ENCODE measurements around the gene HOXA10. TPM values are rescaled to one million over a fixed set of nuclear protein-coding genes. Genes with fewer than 3 reads are reported as not detected.

Gene HOXA10
- total RNA-seq, 2 experiments from 2014 or later, result not detected

GRCh38 chr7:27202018-27202861 lies 28.1 kb upstream of the HOXA10 start:
- no peak for DNase-seq
- no peaks in the 10 kb centered on the region for H3K9me3 Mint-ChIP-seq
- H3K4me1 Mint-ChIP-seq (ENCODE audit: low read depth), result peaks cover 46% of the 10 kb centered on the region
- no peak overlapping the region for H3K27ac Mint-ChIP-seq
- H3K4me3 Mint-ChIP-seq, result no peak overlapping the region
- CTCF ChIA-PET, result interaction anchor here (0.6 to 1.2 kb wide), 2 partner anchors 40 to 51 kb away, joined by 3 read pairs; no protein-coding TSS in a partner anchor
- intact Hi-C loops (cut with micrococcal nuclease), result loop anchor here (5.0 kb wide), 1 partner anchor 35 kb away; the partner anchor contains the start of gene HOXA9
- H3K36me3 Mint-ChIP-seq (ENCODE audit: low read depth), result no peaks in the 10 kb centered on the region
- H3K27me3 Mint-ChIP-seq (ENCODE audit: low read depth), result peaks cover 85% of the 10 kb centered on the region

DNA sequence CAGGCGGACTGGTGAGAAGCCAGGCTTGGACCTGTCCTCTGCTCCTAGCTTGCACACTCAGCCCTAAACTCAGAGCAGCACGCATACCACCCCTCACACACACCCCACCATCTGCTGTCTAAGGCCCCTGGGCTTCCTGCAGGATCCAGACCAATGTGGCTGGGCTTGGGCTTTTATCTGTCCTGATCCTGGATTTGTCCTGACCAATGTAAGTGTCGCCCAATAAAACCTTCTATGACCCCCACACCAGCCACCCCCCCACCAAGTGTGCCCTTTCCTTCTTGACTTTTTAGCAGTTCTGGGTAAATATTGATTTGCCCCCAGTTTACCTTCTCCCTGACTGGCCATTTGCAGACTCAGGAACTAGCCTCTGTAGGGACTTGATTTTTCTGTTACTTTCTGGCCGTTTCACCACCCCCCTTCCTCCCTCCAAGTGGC lies 27.5 kb upstream of the HOXA10 start:
- Mint-ChIP-seq H3K4me3 (no peak overlapping the region), H3K4me1 (ENCODE audit: low read depth) (peaks cover 46% of the 10 kb centered on the region), H3K27ac (no peak overlapping the region), H3K9me3 (no peaks in the 10 kb centered on the region), H3K27me3 (ENCODE audit: low read depth) (peaks cover 83% of the 10 kb centered on the region), H3K36me3 (ENCODE audit: low read depth) (no peaks in the 10 kb centered on the region)
- CTCF ChIA-PET, result no interaction called here
- intact Hi-C loops (cut with micrococcal nuclease), result loop anchor here (5.0 kb wide), 1 partner anchor 34 kb away; the partner anchor contains the start of gene HOXA9
- DNase-seq, result no peak

GRCh38 chr7:27200761-27201579 lies 26.9 kb upstream of the HOXA10 start:
- no peaks in the 10 kb centered on the region for H3K9me3 Mint-ChIP-seq
- CTCF ChIA-PET, result interaction anchor here (1.0 to 1.7 kb wide), 2 partner anchors 14 to 584 kb away, joined by 3 read pairs; no protein-coding TSS in a partner anchor
- no peaks in the 10 kb centered on the region for H3K36me3 Mint-ChIP-seq (ENCODE audit: low read depth)
- H3K4me1 Mint-ChIP-seq (ENCODE audit: low read depth), result peaks cover 44% of the 10 kb centered on the region
- peaks cover 81% of the 10 kb centered on the region for H3K27me3 Mint-ChIP-seq (ENCODE audit: low read depth)
- no peak for DNase-seq
- no peak overlapping the region for H3K27ac Mint-ChIP-seq
- peak overlapping the region; percentile 57 for H3K4me3 Mint-ChIP-seq
- intact Hi-C loops (cut with micrococcal nuclease), result loop anchor here (5.0 kb wide), 1 partner anchor 34 kb away; the partner anchor contains the start of gene HOXA9

DNA sequence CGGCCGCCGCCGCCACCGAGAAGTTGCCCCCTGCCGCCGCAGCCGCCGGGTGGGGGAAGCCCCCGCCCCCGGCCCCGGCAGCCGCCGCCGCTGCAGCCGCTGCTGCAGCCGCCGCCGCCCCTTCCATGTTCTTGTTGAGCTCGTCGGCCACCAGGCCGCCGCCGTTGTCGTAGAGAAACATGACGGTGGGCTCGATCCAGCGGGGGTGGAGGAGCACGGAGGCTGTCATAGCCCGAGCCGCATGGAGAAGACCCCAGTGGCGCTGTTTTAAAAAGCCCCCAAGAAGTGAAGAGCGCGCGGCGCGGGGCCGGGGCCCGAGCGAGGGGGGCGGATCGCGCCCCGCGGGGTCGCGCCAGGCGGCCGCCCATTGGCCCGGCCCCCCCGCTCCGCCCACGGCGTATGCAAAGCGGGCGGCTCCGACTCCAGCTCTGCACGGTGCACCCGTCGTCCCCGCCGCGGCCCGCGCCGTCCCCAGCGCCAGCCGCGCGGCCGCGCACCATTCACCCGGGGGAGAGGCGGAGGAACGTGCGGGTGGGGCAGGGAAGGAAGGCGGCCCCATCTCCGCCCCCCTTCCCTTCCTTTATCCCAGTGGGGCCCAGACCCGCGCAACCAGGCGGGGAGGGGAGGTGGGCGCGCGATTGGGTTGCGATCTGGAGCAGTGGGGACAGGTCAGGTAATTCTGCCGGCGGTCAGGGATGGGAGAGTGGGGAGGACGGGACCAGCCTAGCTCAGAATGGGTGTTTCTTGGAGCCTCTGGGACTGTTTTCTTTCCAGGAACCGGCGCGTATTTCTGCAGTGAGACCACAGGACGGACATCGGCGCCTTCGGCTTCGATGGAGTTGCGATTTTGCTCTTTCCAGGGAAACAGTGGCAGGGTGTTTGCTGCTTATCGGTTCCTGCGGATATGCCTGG lies 26.0 kb upstream of the HOXA10 start, which contains the start of gene HOXA13:
Gene HOXA13, minus strand, starts transcription at position 243 of the 912 bp plus-strand sequence. Its CDS starts 14 bp downstream, at position 229.
- Mint-ChIP-seq H3K4me1 (ENCODE audit: low read depth) (peaks cover 38% of the 10 kb centered on the region), H3K27me3 (ENCODE audit: low read depth) (peaks cover 79% of the 10 kb centered on the region), H3K4me3 (peak within 1 kb of the TSS; percentile 70), H3K9me3 (no peaks in the 10 kb centered on the region), H3K27ac (no peak within 1 kb of the TSS), H3K36me3 (ENCODE audit: low read depth) (no peaks in the 10 kb centered on the region)
- DNase-seq, result no peak
- CTCF ChIA-PET, result interaction anchor here (1.0 to 1.7 kb wide), 3 partner anchors 13 to 585 kb away, joined by 3 read pairs; no protein-coding TSS in a partner anchor
- intact Hi-C loops (cut with micrococcal nuclease), result loop anchor here (5.0 kb wide), 1 partner anchor 33 kb away; the partner anchor contains the start of gene HOXA9

DNA sequence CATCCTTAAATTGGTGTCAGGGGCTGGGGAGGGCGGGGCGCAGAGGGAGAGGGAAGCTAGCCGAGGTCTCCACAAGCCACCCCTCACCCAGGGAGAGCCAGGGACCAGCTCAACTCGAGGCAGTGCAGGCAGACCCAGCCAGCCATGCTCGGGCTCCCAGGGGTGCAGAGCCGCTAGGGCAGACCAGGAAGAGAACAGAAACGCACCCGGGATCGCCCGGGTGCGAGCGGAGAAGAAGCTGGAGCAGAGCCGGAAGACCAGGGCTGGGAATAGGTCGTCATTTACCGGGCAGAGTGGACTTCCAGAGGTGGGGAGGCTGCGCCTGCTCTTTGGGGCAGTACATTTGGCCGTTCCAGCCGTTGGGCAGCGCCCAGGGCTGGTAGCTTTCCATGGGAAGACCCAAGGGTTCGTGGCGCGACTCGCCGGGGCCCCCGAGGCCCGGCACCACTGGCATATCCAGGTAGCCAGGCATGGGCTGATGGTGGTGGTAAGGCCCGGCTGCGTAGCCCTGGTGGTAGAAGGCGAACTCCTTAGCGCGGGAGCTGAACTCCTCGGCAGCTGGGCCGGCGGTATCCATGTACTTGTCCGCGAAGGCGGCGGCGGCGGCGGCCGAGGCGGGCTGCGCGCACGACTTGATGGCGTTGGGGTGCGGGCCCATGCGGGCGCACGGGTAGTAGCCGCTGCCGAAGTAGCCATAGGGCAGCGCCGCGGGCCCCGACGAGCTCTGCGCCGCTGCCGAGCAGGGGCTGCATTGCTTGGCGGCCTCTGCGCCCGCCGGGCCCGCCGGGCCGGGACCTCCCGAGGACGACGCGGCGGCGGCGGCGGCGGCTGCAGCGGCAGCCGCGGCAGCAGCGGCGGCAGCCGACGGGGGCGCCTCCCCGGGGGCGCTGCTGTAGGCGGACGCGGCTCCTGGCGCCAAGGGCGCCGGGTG lies 25.0 kb upstream of the HOXA10 start:
- H3K27me3 Mint-ChIP-seq (ENCODE audit: low read depth), result peaks cover 78% of the 10 kb centered on the region
- CTCF ChIA-PET, result interaction anchor here (0.6 to 1.7 kb wide), 6 partner anchors 12 to 723 kb away, joined by 3 read pairs; no protein-coding TSS in a partner anchor
- no peaks in the 10 kb centered on the region for H3K36me3 Mint-ChIP-seq (ENCODE audit: low read depth)
- no peak overlapping the region for H3K27ac Mint-ChIP-seq
- H3K4me3 Mint-ChIP-seq, result peak overlapping the region; percentile 58
- intact Hi-C loops (cut with micrococcal nuclease), result no loop called here
- no peaks in the 10 kb centered on the region for H3K9me3 Mint-ChIP-seq
- peaks cover 34% of the 10 kb centered on the region for H3K4me1 Mint-ChIP-seq (ENCODE audit: low read depth)
- DNase-seq, result no peak

- Mint-ChIP-seq H3K27me3 (ENCODE audit: low read depth) (peaks cover 80% of the 10 kb centered on the region), H3K36me3 (ENCODE audit: low read depth) (no peaks in the 10 kb centered on the region), H3K27ac (no peak overlapping the region), H3K4me1 (ENCODE audit: low read depth) (peaks cover 39% of the 10 kb centered on the region), H3K9me3 (no peaks in the 10 kb centered on the region), H3K4me3 (no peak overlapping the region)
- CTCF ChIA-PET, result interaction anchor here (0.6 to 1.4 kb wide), 5 partner anchors 12 to 203 kb away, joined by 3 read pairs; no protein-coding TSS in a partner anchor
- intact Hi-C loops (cut with micrococcal nuclease), result no loop called here
- no peak for DNase-seq
Observed at GRCh38 chr7:27198138-27198841, 24.2 kb upstream of the HOXA10 start.

DNA sequence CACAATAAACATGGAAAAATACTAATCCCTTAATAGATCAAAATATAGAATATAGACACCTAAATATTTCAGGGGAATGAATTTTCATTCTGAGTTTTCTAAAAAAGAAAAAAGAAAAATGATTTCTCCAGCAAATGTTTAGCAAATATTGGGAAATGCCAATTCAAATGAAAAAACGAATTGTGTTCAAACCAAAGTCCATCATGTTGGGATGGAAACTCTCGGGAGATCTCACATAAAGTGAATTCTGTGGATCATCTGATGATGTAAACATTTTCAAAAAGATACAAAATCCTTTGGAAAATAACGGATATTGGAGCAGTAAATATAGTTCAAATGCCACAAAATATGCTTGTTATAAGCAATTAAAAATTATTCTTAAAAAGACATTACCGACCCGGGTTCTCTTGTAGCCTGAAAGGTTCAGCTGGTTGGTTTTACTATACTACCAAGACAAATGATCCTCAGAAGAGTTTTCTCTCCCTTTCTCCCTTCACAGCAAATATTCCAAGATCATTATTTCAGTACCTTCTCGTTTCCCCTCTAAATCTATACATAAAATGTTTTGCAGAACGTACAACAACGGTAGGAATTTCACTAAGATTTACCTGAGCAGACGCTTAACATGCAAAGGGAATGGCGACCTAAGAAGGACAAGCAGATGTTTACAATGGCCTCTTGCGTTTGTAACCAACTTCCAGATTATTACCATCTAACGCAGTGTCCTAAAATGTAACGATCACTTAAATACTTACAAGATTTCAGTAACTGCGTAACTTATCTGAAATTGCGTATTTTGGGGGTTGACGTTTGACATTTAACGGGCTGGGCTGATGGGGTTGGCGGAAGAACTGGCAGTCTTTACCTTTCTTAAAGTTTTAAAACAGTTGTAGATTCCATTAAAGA lies 23.3 kb upstream of the HOXA10 start:
- DNase-seq, result no peak
- Mint-ChIP-seq H3K27me3 (ENCODE audit: low read depth) (peaks cover 76% of the 10 kb centered on the region), H3K27ac (no peak overlapping the region), H3K36me3 (ENCODE audit: low read depth) (no peaks in the 10 kb centered on the region), H3K4me3 (no peak overlapping the region), H3K4me1 (ENCODE audit: low read depth) (peaks cover 38% of the 10 kb centered on the region), H3K9me3 (no peaks in the 10 kb centered on the region)
- CTCF ChIA-PET, result interaction anchor here (1.0 to 1.1 kb wide), 2 partner anchors 11 to 26 kb away, joined by 3 read pairs; no protein-coding TSS in a partner anchor
- intact Hi-C loops (cut with micrococcal nuclease), result loop anchor here (2.0 kb wide), 3 partner anchors 465 to 587 kb away; partner anchors contain the start of gene HIBADH

DNA sequence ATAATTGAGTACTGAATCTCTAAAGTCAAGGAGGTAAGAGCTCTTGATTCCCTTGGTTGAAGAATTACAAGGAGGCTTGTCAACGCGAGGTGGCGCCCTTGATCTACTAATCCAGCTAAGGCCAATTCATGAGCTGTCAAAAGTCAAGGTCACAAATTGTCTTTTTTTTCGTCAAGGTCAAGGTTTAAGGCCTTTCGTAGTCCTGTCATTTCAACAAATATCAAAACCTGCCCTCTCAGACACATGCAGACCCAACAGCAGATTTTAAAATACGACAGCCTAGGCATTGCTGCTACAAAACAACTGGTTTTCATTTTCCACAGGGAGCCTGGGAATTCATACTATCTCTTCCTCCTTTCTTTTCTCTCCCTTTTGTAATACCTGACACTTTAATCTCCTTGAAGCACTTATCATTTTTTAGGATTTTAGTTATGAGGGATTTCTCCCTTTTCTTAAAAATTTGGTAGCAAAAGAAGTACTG lies 22.2 kb upstream of the HOXA10 start:
- DNase-seq, result peak; percentile 92
- peaks cover 31% of the 10 kb centered on the region for H3K4me1 Mint-ChIP-seq (ENCODE audit: low read depth)
- no peak overlapping the region for H3K4me3 Mint-ChIP-seq
- H3K27ac Mint-ChIP-seq, result no peak overlapping the region
- H3K9me3 Mint-ChIP-seq, result no peaks in the 10 kb centered on the region
- CTCF ChIA-PET, result interaction anchor here (0.6 to 2.1 kb wide), 35 partner anchors 8 to 898 kb away, joined by 3 to 14 read pairs (median 4); partner anchors contain the start of genes EVX1 and HOXA11
- intact Hi-C loops (cut with micrococcal nuclease), result loop anchor here (1.0 to 2.0 kb wide), 8 partner anchors 380 to 900 kb away; partner anchors contain the start of gene HIBADH
- no peaks in the 10 kb centered on the region for H3K36me3 Mint-ChIP-seq (ENCODE audit: low read depth)
- peaks cover 76% of the 10 kb centered on the region for H3K27me3 Mint-ChIP-seq (ENCODE audit: low read depth)

DNA sequence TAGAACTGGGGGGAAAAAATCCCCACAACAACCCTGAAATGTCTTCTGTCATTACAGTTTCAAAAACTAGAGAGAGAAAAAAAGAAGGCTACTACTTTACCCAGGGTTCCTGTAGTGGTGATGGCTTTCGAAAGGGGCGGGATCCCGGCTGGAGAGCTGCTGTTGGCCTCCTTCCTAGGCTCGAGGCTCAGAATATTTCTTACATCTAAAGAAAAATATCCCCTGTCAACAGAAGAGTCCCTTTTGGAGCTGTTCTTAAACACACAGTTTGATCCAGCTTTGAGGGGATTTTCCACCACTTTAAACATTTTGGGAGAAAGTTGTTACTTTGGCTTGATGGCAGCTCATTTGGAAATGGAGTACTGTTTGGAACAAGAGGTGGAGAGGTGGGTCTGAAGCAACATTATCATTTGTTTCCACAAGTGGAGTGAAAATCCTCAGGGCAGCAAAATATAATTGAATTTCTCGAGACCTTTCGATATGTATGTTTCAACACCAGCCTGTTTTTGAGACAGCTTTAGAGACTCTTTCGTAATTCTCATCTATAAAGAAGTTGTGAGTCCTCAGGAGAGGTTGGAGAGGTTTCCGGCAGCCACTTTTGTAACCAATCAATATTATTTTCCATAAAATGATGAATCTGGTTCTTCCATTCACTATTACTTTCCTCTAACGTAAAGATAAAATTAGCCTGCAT lies 20.7 kb upstream of the HOXA10 start:
- CTCF ChIA-PET, result interaction anchor here (0.5 to 2.1 kb wide), 11 partner anchors 10 to 883 kb away, joined by 3 to 14 read pairs (median 5); partner anchors contain the start of gene HOXA11
- Mint-ChIP-seq H3K4me3 (no peak overlapping the region), H3K9me3 (no peaks in the 10 kb centered on the region), H3K36me3 (ENCODE audit: low read depth) (no peaks in the 10 kb centered on the region), H3K4me1 (ENCODE audit: low read depth) (peaks cover 19% of the 10 kb centered on the region), H3K27ac (no peak overlapping the region), H3K27me3 (ENCODE audit: low read depth) (peaks cover 78% of the 10 kb centered on the region)
- intact Hi-C loops (cut with micrococcal nuclease), result loop anchor here (1.0 kb wide), 1 partner anchor 8 kb away; no protein-coding TSS in a partner anchor
- no peak for DNase-seq

Data from activated naive CD4-positive, alpha-beta T cell treated with anti-CD3 and anti-CD28 coated beads for 36 hours (primary cell).